Fibroblast of the aortic adventitia (primary cell): Measurements from ENCODE around the gene THRA. TPM values are rescaled to one million over a fixed set of nuclear protein-coding genes. Genes with fewer than 3 reads are reported as not detected.

Experiments
- DNase-seq: peaks from one replicate; pipeline ENCODE4 v3.0.0-alpha.2; 2010; ENCODE audit warnings: low read depth
- H3K4me3 ChIP-seq: 2 replicates; pipeline ENCODE4 v1.5.1; 2011; ENCODE audit warnings: low read depth, mild to moderate bottlenecking, control low read depth, low read length, moderate library complexity
- CTCF ChIP-seq: IDR thresholded peaks from 2 replicates; pipeline ENCODE4 v1.5.1; 2011; ENCODE audit warnings: mild to moderate bottlenecking, low read length, control low read depth, inconsistent platforms; ENCODE audit not compliant: insufficient read depth
- total RNA-seq: library from RNA; depleted of rRNA; stranded (reverse); fragments of >200 nt; gene quantifications from 2 replicates; pipeline ENCODE4 v1.2.3, GENCODE V29; 2012; ENCODE audit warnings: low replicate concordance

Gene THRA
- total RNA-seq, 1 donor, result 23.0 TPM

- no peak for TF ChIP-seq CTCF
- DNase-seq, result no peak
Observed at GRCh38 chr17:40067710-40068109, 4.9 kb downstream of the THRA start.

GRCh38 chr17:40068129-40068581 lies 5.4 kb downstream of the THRA start:
- no peak for DNase-seq
- H3K4me3 ChIP-seq, result peak overlapping the region; percentile 50
- no peak for TF ChIP-seq CTCF

More at GRCh38 chr17:40067710-40068109, 4.9 kb downstream of the THRA start:
- H3K4me3 ChIP-seq, result no peak overlapping the region

- no peak for TF ChIP-seq CTCF
- no peak for DNase-seq
- H3K4me3 ChIP-seq, result peak overlapping the region; percentile 50
Observed at GRCh38 chr17:40068584-40068916, 5.8 kb downstream of the THRA start.

- H3K4me3 ChIP-seq, result peak overlapping the region; percentile 50
- DNase-seq, result peak; percentile 89
- TF ChIP-seq CTCF, result no peak
Observed at GRCh38 chr17:40068917-40069750, 6.4 kb downstream of the THRA start.

- peak; percentile 59 for DNase-seq
- TF ChIP-seq CTCF, result peak; percentile 44
- no peak overlapping the region for H3K4me3 ChIP-seq
Observed at GRCh38 chr17:40069751-40070708, 7.3 kb downstream of the THRA start.

- no peak overlapping the region for H3K4me3 ChIP-seq
- TF ChIP-seq CTCF, result no peak
- no peak for DNase-seq
Observed at GRCh38 chr17:40070709-40071312, 8.0 kb downstream of the THRA start.
